AG09319 (cell line): ENCODE measurements around the gene KRT1.

Experiments
- DNase-seq: peaks from one replicate; pipeline ENCODE4 v3.0.0-alpha.2; 2010; ENCODE audit warnings: low read depth; ENCODE audit errors: extremely low read depth
- CTCF ChIP-seq: IDR thresholded peaks from 2 replicates; pipeline ENCODE4 v1.5.1; 2011; ENCODE audit warnings: low read depth, mild to moderate bottlenecking, inconsistent platforms, low read length, moderate library complexity

The KRT1 gene

DNA sequence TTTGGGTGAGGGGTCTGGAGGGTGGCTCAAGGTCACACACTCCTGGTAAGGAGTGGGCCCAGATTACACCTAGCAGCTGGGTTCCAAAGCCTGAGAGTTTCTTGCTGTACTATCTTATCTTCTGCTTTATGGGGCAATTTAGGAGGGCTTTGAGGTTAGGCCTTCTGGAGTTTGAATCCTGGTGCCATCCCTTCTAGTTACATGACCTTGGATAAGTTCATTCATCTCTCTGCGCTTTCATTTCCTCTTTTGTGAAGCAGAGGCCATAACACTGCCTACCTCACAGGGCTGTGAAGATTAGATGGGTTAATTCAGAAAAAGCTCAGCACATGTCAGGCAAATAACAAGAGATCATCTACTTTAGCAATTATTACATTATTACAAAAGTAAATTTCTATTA, 30.5 kb upstream of the KRT1 start:
- DNase-seq = no peak
- no peak for TF ChIP-seq CTCF

- DNase-seq = no peak
- TF ChIP-seq CTCF = no peak
Observed at GRCh38 chr12:52708010-52708409, 27.8 kb upstream of the KRT1 start.

DNA sequence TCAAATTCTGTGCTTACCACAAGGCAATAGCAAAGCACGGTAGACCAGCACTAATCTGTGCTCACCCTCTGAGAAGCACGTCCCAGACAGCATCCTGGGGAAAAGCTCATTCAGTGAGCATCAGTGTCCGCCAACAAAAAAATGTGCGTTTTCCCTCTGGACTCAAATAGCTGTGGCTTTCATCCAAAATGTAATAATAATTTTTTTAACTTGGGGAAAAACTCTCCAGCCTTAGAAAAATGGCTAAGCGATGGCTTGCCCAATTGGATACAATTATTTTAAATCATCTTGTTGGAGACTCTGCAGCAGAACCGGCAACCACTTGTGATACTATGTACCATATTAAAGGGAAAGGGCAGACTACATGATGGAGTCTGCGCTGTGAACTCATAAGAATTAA, 24.3 kb upstream of the KRT1 start:
- DNase-seq = no peak
- no peak for TF ChIP-seq CTCF

DNA sequence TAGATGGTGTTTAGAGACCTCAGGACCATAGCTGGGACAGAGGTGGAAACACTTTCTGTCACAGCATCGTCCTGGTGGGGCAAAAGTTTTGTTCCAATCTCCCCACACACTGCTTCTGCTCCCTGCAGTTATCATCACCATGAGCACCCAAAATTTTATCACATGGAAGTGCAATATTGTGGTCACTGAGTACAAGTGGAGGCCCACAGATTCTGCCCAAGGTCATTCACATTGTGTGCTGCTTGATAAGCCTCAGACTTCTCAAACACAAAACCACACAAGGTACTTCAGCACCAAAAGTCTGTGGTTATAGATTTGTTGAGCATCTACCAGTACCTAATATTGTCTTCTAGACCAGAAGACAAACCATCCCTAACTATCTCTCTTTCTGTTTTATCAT, 23.7 kb upstream of the KRT1 start:
- TF ChIP-seq CTCF = no peak
- DNase-seq = no peak

DNA sequence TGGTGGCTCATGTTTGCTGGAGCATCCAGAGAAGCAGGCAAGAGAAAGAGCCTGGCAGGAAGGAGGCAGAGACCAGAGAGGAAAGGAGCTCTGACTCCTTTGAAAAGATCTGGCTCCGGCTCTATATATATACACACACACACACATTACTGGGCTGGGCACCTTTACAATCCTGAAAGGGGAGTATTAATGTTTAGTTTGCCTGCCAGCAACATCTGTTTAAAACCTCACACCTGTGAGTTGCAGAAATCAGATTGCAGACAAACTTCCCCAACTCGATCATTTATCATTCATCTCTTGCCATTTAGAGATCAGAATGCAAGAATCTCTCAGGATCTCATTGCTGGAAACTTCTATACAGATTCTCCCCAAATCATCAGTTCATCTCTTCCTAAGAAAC, 23.2 kb upstream of the KRT1 start, which contains the start of gene KRT77:
Gene KRT77, minus strand, starts transcription at position 101 of the 400 bp plus-strand sequence. Its CDS starts 90 bp downstream, at position 11.
- DNase-seq = no peak
- TF ChIP-seq CTCF = no peak

DNA sequence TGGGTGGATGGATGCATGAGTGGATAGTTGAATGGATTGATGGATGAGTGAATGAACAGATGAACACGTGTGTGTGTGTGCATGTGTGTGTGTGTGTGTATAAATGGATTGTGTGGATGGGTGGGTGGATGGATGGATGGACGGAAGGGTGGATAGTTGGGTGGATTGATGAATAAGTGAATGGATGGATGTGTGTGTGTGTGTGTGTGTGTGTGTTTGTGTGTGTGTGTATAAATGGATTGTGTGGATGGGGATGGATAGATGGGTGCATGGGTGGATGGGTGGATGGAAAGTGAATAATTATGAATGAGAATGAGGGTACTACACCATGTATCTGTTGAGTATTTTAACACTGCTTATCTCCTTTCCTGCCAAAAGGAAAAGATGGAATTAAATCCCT, 22.1 kb upstream of the KRT1 start:
- no peak for TF ChIP-seq CTCF
- no peak for DNase-seq

- no peak for DNase-seq
Observed at GRCh38 chr12:52701281-52701680, 21.1 kb upstream of the KRT1 start.

More at GRCh38 chr12:52701281-52701680, 21.1 kb upstream of the KRT1 start:
- TF ChIP-seq CTCF = no peak
